ENCODE results near the gene ETHE1.

Gene ETHE1

GRCh38 chr19:43478323-43478722 lies 48.7 kb downstream of the ETHE1 start:
- no peak for TF ChIP-seq ZFX (IDR thresholded peaks at IDR 0.05; ENCODE audit: borderline replicate concordance)
- TF ChIP-seq CTCF (IDR thresholded peaks at IDR 0.05) = no peak
- H3K27ac ChIP-seq = no peak overlapping the region

- no peak overlapping the region for H3K27ac ChIP-seq
- no peak for TF ChIP-seq ZFX (IDR thresholded peaks at IDR 0.05; ENCODE audit: borderline replicate concordance)
- TF ChIP-seq CTCF (IDR thresholded peaks at IDR 0.05) = no peak
Measured at GRCh38 chr19:43476606-43477005, 50.4 kb downstream of the ETHE1 start.

- TF ChIP-seq CTCF (IDR thresholded peaks at IDR 0.05) (no peak), ZFX (IDR thresholded peaks at IDR 0.05; ENCODE audit: borderline replicate concordance) (no peak)
- H3K27ac ChIP-seq = peak overlapping the region; percentile 48
Measured at GRCh38 chr19:43474986-43475705, 51.9 kb downstream of the ETHE1 start.

GRCh38 chr19:43474487-43474886 lies 52.5 kb downstream of the ETHE1 start:
- TF ChIP-seq ZFX (IDR thresholded peaks at IDR 0.05; ENCODE audit: borderline replicate concordance) (no peak), CTCF (IDR thresholded peaks at IDR 0.05) (no peak)
- peak overlapping the region; percentile 48; the same call in 1 of the 2 replicates for H3K27ac ChIP-seq

- TF ChIP-seq CTCF (IDR thresholded peaks at IDR 0.05) (no peak), ZFX (IDR thresholded peaks at IDR 0.05; ENCODE audit: borderline replicate concordance) (no peak)
Measured at GRCh38 chr19:43471091-43471490, 55.9 kb downstream of the ETHE1 start.

GRCh38 chr19:43470288-43470687 lies 56.7 kb downstream of the ETHE1 start:
- H3K27ac ChIP-seq = no peak overlapping the region
- TF ChIP-seq CTCF (IDR thresholded peaks at IDR 0.05) (no peak), ZFX (IDR thresholded peaks at IDR 0.05; ENCODE audit: borderline replicate concordance) (no peak)

More at GRCh38 chr19:43471091-43471490, 55.9 kb downstream of the ETHE1 start:
- no peak overlapping the region for H3K27ac ChIP-seq

GRCh38 chr19:43469160-43469480 lies 57.9 kb downstream of the ETHE1 start:
- H3K27ac ChIP-seq = no peak overlapping the region
- TF ChIP-seq CTCF (IDR thresholded peaks at IDR 0.05) (no peak), ZFX (IDR thresholded peaks at IDR 0.05; ENCODE audit: borderline replicate concordance) (no peak)

All from 22Rv1 (cell line).